ENCODE measurements around the gene SLC16A7.

Gene SLC16A7

DNA sequence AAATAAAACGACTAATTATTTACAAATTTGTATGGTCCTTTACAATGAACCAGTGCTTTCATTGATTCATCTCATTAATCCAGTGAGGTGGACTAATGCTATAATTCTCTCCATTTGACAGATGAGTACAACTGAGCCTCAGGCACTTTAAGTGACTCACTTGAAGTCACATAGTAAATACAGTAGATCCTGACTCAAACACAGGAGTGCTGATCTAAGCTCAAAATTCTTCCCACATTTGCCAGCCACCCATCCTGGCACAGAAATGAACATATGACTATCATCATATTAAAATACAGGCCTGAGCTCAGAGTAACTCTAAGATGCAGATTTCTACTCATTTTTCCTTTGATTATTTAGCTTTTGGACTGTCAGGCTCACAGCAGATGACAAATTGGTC, 30.6 kb downstream of the SLC16A7 start:
- DNase-seq, result no peak

DNA sequence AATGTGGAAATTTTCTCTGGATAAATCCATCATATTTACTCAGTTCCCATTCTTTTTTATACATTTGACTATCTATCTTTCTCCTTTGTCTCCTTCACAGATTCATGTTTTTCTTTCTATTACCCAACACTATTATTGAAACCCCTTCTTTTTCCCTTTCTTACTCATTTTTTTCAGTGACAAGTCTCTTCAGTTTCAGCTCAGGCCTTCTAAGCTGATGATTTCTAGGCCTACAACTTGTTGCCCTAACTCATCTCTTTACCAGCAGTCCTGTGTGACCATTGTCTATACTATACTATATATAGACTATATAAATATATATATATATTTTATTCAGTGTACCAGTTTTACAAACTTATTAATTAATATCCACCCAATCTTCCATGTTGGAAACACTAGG, 31.8 kb downstream of the SLC16A7 start:
- no peak for DNase-seq

DNA sequence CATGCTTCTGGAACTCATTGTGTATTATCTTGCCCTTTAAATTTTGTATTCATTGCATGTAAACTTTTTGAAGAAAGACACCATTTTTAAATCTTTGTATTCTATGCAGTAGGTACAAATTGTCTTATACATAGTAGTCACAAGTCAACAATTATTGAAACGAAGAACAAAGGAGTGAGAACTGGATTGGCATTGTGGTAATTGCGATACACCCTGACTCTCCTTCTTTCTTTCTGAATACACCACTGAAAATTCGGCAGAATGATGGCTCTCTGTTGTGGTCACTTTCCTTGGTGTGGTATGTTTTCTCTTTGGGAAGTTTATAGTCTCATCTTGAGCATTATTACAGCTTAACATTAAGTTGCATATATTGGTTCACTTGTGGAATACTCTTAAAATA, 34.1 kb downstream of the SLC16A7 start:
- no peak for DNase-seq

DNA sequence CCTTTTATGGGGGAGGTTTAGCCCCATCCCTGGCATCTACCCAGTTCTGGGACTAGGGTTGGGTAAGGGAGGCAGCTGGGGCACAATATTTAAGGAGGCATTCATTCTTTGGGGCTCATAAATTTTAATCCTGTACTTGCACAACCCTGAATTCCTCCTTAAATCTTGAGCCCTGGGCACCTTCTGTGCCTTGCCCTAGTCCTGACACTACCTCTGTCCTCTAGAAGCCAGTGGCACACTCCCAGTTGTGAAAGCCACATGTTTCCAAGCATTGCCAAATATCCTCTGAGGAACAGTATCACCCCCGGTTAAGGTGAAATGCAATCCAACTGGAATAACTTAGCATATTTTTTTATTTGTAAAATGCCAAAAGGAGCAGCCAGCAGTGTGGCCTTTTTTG, 36.6 kb downstream of the SLC16A7 start:
- DNase-seq, result no peak

DNA sequence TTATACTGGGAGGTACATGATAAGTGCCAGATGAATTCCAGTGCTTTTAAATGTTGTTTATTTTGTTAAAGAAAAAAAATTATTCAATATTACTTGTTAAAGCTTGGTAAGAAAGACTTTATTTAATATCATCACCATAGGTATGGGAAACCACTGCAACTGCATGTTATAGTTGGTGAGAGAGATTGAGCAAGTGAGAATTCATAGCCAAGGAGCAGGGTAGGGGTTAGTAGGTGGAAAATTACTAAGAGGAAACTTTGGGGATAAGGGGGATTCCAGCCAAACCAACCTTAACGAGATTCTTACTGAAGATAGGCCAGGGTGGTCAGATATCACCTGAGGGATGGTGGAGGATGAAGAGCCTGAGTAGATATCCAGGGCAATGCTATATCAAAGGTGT, 38.4 kb downstream of the SLC16A7 start:
- DNase-seq, result no peak

DNA sequence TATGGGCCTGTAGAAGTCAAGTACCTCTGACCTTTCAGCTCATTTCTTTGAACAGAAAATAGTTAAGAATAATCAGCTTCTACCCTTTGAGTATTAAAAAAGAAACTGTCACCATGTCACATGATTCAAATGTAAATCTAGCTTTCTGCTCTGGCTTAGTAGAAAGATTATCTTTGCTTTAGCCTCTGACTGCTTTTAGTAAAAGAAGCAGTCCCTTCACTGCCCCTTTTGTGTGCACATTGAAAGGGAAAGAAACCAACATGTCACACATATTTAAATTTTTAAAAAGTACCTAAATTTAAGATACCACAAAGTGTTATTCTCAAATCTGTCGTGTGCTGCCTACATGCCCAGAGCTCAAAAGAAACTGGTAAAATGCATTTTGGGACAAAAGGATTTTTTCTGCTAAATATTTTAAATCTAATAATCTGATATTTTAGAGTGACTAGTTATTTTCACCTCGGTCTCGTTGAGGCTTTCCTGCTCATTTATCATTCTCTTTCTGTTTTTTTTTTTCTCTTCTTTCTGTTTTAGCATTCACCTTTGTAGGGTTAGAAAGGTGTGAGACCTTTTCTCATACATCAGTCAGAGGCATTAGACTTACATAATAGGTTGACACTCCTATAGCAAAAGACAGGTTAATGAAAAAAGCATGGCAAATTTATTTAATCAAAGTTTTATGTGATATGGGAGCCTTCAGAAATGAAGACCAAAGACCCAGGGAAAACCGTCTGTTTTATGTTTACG, 41.3 kb downstream of the SLC16A7 start:
- DNase-seq, result no peak

DNA sequence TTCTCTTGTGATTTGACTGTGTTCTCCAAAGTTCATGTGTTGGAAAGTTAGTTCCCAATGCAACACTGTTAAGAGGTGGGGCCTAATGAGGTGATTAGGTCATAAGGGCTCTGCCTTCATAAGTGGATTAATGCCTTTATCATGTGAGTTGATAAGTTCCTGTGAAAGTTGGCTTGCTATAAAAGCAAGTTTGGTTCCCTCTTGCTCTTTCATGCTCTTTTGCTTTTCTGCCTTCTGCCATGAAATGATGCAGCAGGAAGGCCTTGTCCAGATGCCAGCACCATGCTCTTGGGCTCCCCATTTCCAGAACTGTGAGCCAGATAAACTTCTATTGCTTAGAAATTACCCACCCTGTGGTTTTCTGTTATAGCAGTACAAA, 41.9 kb downstream of the SLC16A7 start:
- no peak for DNase-seq

DNA sequence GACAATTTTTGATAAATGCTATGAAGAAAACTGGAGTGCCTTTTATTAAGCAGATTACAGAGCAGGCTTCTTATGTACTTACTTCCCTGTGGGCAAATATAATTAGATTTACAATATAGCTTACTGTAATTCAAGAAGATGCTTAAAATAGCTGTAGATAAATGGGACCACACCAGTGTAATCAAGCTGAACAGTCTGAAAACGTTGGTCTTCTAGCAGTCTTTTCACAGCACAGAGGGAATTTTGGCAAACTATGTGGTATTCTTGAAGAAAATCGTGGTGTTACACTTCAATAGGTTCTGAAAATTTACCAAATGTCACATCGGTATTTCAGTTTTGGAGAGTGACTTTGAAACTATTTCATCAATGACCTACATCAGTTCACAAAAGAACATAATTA, 47.7 kb downstream of the SLC16A7 start:
- DNase-seq, result no peak

DNA sequence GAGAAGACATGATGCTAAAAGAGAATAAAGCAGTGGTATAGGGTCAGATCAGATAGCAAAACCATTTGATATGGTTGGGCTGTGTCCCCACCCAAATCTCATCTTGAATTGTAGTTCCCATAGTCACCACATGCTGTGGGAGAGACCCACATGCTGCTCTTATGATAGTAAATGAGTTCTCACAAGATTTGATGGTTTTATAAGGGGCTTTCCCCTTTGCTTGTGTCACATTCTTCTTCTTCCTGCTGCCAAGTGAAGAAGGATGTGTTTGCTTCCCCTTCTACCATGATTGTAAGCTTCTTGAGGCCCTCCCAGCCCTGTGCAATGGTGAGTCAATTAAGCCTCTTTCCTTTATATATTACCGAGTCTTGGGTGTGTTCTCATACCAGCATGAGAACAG, 49.4 kb downstream of the SLC16A7 start:
- no peak for DNase-seq

DNA sequence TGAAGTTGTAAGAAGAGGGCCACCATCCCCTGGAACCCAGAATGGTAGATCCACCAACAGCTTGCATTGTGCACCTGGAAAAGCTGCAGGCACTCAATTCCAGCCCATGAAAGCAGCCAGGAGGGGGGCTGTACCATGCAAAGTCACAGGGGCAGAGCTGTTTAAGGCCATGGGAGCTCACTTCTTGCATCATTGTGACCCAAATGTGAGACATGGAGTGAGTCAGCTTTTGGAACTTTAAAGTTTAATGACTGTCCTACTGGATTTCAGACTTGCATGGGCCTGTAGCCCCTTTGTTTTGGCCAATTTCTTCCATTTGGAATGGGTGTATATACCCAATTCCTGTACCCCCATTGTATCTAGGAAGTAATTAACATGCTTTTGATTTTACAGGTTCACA, 50.8 kb downstream of the SLC16A7 start:
- no peak for DNase-seq

DNA sequence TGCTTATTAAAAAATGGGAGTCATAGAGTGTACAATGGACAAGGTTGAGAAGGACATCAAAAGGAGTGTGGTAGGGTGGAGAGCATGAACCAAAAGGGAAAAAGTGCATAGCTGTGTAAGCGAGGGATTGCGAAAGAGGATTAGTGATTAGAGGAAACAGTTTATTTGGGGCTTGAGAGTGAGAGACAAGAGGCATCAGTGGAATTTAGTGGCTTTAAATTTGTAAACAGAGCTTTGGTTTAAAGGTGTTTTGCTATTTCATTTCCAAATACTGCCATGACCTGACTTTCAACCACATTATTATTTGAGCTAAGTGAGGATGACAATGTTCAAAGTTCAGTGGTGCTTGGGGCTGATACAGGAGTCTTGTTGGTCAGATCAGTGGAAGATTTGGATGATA, 53.4 kb downstream of the SLC16A7 start:
- no peak for DNase-seq

DNA sequence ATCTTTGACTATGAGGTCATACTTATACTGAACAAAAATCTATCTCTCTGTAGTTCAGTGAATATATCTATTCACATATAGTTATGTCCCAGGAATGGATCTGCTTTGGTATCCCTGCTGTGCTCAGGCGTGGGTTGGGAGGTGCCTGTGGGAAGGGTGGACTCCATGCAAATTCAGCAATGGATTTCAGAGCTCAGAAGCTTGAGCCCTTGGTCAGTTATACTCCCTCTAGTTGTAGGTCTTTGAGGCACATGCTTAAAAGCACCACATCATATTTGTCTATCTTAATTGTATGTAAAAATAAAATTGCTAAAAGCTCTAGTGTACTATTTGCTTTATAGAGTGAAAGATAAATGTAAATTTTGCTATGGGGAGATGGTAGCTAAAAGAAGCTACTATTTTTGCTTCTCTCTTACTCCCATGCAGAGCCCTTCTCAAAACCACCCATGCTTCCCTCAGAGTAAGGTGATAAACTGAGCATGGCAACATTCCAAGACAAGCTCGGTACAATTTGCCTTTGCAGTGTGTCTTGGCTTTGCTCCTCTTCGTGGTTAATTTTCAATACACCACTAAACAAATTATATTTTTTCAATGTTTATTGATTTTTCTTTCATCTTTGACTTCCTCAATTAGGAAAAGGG, 54.9 kb downstream of the SLC16A7 start:
- DNase-seq, result no peak

DNA sequence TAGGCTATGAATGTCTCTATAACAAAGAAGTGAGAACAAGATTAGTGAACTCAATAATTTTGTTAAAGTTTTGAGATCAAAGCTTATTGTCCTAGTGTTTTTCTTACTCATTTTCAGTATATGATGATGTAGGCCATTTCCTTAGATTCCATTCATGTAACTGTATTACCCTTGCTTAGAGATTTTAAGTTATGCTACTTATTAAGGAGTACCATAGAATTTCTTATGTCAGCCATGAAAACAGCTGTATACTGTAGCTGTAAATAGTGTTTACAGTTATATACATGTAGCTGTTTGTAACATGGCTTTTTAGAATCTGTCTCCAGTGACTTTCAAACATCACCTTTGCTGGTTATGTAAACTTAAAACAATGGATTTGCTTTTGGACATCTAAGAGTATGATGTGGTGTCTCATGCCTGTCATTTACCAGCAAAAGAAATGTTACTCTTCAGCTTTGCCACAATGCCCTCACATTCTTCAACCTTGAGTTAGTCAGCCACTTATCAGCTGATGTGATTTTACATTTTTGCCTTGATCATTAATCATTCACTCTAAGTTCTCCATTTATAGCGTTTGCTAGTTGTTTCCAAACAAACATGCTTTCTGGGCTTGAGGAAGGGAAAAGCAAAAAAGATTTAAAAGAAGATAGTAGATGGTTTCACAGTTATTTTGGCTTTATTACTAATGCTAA, 55.5 kb downstream of the SLC16A7 start:
- DNase-seq, result no peak

DNA sequence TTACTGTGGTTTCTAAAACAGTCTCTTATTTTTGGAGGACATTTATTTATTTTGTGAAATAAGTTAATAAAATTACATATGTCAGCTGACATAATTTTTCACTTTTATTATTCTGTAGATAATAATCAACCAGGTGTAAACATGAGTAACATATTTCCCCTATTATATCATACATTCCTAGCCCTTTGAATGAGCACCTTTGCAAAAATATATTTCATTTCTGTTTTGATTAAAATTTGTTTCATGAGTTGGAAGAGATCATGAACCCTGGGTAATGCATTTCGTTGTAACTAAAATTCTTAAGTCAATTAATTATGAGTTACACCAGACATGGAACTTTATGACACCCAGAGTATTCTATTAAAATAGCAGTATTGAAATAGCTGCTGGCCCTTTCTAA, 56.3 kb downstream of the SLC16A7 start:
- DNase-seq, result no peak

DNA sequence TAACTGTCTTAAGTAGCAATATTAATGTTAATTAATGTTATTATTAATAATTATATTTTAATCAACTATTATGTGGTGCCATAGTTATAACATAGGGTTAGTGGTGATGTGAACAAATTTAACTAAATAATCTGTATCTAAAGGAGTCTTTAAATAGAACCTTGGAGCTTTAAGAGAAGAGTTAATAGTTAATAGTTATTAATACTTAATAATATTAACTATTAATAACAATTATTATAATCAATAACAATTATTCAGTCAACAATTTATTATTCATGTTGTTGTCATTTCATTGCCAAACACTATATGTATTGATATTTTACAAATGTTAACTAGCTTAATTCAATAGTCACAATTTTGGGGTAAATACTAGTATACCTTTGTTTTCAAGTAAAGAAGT, 58.2 kb downstream of the SLC16A7 start:
- no peak for DNase-seq

DNA sequence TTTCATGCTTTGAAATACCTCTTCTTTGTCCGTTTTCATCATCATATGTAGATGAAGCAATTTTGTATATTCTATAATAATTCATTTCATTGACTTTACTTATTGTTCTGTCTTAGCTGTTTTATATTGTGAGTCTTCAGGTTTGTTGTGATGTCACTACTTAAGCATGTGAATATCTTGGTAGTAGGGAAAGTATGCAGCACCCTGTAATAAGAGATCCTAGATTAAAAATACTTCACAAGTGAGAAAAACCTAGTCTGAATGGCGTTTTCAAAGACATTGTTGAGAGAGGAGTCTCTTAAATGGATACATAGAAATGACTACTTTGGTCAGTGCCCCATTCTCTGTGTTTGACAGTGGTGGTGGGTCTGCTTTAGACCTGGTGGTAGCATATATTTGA, 61.4 kb downstream of the SLC16A7 start:
- no peak for DNase-seq

DNA sequence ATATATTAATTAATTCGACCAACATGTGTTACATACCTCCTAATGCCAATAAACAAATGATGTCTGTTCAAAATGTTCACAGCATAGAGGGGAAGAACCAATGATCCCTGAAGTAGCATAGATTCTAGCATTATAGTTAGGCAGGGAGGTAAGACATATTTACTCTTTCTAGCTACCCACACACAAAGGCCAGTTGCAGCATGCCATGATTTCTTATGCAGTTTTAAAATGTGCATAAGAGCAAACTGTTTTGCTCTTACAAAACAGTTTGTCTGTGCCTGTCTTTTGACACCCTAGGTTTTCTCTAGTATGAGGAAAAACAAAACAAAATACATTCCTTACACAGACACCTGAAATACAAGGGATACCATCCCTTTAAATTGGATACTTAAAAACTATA, 61.9 kb downstream of the SLC16A7 start:
- DNase-seq, result no peak

DNA sequence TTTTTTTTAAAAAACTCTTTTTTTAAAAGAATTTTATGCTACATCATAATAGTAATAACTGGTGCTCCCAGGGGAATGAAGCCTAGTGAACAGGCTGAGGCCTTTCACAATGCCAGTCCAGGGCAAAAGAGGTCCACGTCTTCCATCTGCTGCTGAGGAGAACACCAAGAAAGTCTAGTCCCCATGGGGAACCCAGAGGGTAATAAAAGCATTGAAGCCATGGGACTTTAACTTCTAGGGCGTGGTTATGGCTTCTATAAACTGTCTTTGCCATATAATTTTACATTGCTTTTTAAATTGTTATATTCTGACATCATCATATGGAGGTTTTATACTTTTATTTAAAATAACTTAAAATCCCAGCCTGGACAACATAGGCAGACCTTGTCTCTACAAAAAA, 64.3 kb downstream of the SLC16A7 start:
- DNase-seq, result no peak

DNA sequence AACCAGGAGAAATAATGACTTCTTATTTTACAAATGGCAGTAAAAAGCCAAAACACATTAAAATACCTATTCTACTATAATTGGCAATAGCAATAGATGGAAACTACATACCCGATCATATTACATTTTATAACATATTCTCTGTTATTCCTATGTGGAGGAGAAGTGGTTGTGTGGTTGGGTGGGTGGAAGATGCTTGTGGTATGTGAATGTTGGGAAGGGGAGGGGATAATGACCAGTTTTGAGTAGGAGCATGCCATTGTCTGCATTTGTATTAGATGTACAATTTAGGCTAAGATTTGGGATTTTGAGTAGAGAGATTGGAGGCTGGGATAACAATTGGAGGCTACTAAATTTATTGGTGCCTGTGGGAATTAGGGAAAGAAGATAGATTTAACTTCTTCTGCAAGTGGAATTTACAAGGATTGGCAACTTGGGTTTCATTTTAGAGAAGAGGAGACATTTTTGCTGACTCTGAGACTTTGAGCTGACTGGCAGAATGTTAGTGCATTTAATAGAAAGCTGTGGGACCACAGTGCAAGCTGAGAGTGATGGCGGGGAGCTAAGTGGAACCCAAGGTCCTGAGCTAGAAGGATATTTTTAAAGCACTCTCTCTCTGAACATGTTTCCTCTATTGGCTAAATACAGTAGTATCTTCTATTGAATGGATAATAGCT, 65.2 kb downstream of the SLC16A7 start:
- no peak for DNase-seq

DNA sequence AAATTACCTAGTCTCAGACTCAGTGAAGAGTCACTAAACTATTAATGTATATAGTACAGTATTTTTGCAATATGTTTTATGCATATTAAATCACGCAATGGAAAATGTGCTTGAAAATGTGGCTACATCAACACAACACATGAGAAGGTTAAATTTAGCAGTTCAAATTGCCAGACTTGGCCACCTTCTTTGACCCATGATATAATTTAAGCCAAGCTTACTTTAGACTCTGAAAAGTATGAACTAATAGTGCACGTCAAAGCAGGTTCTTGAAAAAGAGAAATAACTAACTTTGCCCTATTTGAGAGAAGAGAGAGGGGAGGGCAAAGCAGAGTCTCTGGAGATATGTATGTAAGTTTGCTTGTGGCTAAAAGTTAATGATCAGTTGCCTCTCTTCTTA, 68.7 kb downstream of the SLC16A7 start:
- no peak for DNase-seq

DNA sequence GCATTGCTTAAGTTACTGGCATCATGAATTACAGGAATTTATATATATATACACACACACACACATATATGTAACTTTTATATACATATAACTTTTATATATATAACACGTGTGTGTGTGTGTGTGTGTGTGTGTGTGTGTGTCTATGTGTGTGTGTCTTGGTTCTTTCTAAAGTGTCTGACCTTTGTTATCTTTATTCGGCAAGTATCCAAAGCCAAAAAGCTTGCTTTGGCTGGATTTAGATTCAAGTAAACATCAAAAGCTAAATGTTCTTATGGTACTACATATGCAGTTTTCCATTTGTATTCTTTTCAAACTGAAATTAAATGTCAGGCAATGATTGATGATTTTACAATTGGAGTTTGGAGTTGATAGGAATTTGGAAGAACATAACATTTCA, 69.9 kb downstream of the SLC16A7 start:
- DNase-seq, result no peak

DNA sequence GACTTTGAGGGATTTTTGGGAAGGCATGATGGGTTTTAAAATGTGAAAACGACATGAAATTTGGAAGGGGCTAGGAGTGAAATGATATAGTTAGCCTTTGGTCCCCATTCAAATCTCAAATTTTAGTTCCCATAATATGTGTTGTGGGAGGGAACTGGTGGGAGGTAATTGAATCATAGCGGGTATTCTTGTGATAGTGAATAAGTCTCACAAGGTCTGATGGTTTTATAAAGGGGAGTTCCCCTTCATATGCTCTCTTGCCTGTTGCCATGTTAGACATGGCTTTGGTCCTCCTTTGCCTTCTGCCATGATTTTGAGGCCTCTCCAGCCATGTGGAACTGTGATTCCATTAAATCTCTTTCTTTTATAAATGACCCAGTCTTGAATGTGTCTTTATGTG, 72.8 kb downstream of the SLC16A7 start:
- no peak for DNase-seq

DNA sequence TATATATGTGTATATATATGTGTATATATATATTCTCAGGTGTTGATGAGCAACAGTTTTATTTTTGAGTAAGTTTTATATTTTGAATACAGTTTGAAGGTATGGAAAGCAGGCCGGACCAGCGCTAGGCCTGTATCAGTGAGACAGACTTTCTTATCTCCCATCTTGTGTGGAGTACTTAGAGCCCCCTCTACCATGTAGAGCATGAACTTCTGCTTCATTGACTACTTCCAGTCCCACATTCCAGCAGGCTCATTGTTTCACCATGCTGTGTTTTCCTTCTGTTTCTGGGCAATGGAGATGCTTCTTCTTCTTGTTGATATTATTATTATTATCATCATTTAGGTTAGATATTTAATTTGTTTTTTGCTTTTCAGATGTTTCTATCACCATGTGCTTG, 76.4 kb downstream of the SLC16A7 start:
- no peak for DNase-seq

DNA sequence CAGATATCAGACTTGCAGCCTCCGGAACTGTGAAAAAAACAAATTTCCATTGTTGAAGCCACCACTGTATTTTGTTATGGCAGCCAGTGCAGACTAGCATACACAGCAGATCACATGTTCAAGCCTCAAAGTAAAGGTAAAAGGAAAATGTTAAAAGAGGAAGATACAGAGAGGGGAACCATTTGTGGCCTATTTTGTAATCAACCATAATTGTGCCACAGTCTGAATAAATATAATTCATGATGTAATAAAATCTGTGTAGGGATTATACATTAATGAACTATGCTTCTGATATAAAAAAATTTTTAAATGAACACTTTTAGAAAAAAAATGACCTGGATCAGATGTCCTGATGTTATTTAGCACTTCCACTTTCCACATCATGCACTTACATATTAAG, 79.6 kb downstream of the SLC16A7 start:
- DNase-seq, result no peak

All from NCI-H1694 (cell line).